IgD-negative memory B cell (primary cell): ENCODE results near the gene CELF1. TPM values are rescaled to one million over a fixed set of nuclear protein-coding genes. Genes with fewer than 3 reads are reported as not detected.

Experiments
- H3K27ac Mint-ChIP-seq, 3 donors: one replicate each; pipeline ENCODE4 v1.8.0; 2020 to 2022; ENCODE audit warnings: mild to moderate bottlenecking in 3 of 3, mixed read lengths in 3 of 3, moderate library complexity in 1 of 3
- H3K27me3 Mint-ChIP-seq: one replicate; pipeline ENCODE4 v1.8.0; 2021; ENCODE audit warnings: mixed read lengths
- H3K36me3 Mint-ChIP-seq: one replicate; pipeline ENCODE4 v1.8.0; 2020; ENCODE audit warnings: mild to moderate bottlenecking, mixed read lengths
- H3K4me1 Mint-ChIP-seq, 3 donors: one replicate each; pipeline ENCODE4 v1.8.0; 2020 to 2022; ENCODE audit warnings: mixed read lengths in 3 of 3, mild to moderate bottlenecking in 1 of 3
- H3K4me3 Mint-ChIP-seq, 4 donors: one replicate each; pipeline ENCODE4 v1.8.0; 2020 to 2022; ENCODE audit warnings: mild to moderate bottlenecking in 4 of 4, mixed read lengths in 4 of 4, moderate library complexity in 3 of 4
- H3K9me3 Mint-ChIP-seq, 3 donors: one replicate each; pipeline ENCODE4 v1.8.0; 2020 to 2021; ENCODE audit warnings: mixed read lengths in 3 of 3, mild to moderate bottlenecking in 1 of 3
- polyA plus RNA-seq: library from polyadenylated mRNA; unstranded; fragments of 300-500 nt; fragmentation: Illumina TruSeq; gene quantifications from one replicate; pipeline ENCODE4 v1.2.3, GENCODE V29; 2021

Gene CELF1
- polyA plus RNA-seq, 1 donor from 2014 or later, result 78.6 TPM

DNA sequence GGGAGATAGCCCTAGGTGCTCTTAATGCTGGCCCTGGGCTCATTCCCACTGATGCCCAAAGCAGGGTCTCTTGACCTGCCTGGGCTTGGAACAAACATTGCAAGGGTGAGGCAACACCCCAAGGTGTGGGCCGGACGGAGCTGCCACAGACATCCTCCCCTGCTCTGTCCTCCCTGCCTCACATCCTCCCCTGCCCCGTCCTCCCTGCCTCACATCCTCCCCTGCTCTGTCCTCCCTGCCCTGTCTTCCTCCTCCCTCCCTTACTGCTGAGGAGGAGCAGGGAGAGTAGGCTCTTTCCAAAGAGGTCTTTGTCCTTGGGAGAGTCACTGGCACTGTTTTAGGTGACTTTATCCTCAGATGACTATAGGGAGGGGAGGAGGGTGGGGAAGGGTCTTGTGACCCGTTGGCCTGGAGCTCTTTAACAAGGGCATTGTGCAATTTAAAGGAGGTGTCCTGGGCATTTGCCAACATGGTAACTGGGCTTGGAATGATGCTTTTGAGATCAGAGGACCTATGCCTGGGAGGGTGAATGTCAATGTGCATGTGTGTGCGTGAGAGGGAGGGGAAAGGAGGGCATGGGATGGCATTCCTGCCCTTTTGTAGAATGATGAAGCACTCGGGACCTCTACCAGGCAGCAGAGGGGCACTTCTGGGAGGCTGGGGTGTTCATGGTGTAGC is 34.2 kb upstream of the CELF1 start:
- Mint-ChIP-seq H3K27ac (no peak overlapping the region), H3K9me3 (no peaks in the 10 kb centered on the region), H3K4me1 (peaks cover 0 to 2% (median 0%) of the 10 kb centered on the region in 3 donors), H3K27me3 (no peaks in the 10 kb centered on the region), H3K4me3 (peak overlapping the region in 1 of 4 donors; percentile 16), H3K36me3 (peaks cover 3% of the 10 kb centered on the region)

DNA sequence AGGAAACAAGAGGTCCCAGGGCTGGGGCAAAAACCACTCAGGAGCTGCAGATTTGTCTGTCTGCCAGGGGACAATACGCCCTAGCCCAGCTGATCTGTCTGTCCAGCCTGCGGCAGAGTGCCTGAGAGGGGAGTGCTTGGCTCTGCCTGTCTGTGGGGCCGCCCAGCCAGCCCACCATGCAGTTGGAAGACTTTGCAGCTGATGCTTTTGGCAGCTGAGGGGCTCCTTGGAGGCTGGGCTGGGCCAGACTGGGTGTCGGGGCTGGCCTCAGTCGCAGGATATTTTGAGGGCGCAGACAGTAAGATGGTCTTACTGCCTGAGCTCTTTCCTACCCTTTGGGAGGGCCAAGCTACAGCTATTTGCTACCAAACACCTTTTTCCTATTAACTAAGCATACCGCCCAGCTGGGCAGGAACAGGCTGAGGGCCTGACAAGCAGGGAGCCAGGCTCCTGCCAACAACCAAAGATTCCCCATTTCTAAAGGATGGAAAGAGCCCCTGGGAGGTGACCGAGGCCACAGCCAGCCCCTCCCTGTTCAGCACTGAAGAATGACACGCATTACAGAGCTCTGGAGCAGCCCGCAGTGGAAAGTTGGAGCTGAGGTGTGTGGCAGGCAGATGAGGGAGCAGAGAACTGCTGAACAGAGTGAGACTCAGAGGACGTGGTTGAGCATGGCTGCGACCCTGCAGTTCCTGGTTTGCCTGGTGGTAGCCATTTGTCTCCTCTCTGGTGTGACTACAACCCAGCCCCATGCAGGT is 33.3 kb upstream of the CELF1 start, which contains the start of gene FAM180B:
Gene FAM180B (plus strand): TSS at position 581 of the 758 bp plus-strand sequence. CDS start 91 bp downstream, at position 672.
- H3K4me3 Mint-ChIP-seq, result peak within 1 kb of the TSS in 1 of 4 donors; percentile 16
- H3K36me3 Mint-ChIP-seq, result peaks cover 3% of the 10 kb centered on the region
- no peaks in the 10 kb centered on the region for H3K9me3 Mint-ChIP-seq
- H3K4me1 Mint-ChIP-seq, result peaks cover 0 to 3% (median 0%) of the 10 kb centered on the region in 3 donors
- H3K27me3 Mint-ChIP-seq, result no peaks in the 10 kb centered on the region
- no peak within 1 kb of the TSS for H3K27ac Mint-ChIP-seq

GRCh38 chr11:47583844-47584243 is 30.9 kb upstream of the CELF1 start:
- peak overlapping the region in 1 of 4 donors; percentile 18 for H3K4me3 Mint-ChIP-seq
- H3K4me1 Mint-ChIP-seq, result peaks cover 6 to 17% (median 7%) of the 10 kb centered on the region in 3 donors
- H3K36me3 Mint-ChIP-seq, result peaks cover 6% of the 10 kb centered on the region
- H3K9me3 Mint-ChIP-seq, result no peaks in the 10 kb centered on the region
- H3K27me3 Mint-ChIP-seq, result peaks cover under 1% of the 10 kb centered on the region
- peak overlapping the region in 1 of 3 donors; percentile 75 for H3K27ac Mint-ChIP-seq

- H3K27ac Mint-ChIP-seq, result peak within 1 kb of the TSS; percentile 67 to 99 (median 99)
- H3K4me3 Mint-ChIP-seq, result peak within 1 kb of the TSS; percentile 91 to 100 (median 100)
- no peaks in the 10 kb centered on the region for H3K9me3 Mint-ChIP-seq
- H3K4me1 Mint-ChIP-seq, result peaks cover 14 to 35% (median 20%) of the 10 kb centered on the region in 3 donors
- H3K27me3 Mint-ChIP-seq, result peaks cover 2% of the 10 kb centered on the region
- peaks cover 8% of the 10 kb centered on the region for H3K36me3 Mint-ChIP-seq
Measured at GRCh38 chr11:47578524-47579494, 25.9 kb upstream of the CELF1 start, which contains the start of the genes KBTBD4 and NDUFS3. TSS of gene KBTBD4 (minus strand) at chr11:47578970. CDS start at chr11:47578951, 19 bp downstream. TSS of gene NDUFS3 (plus strand) at chr11:47579074. CDS start at chr11:47579092, 18 bp downstream.

DNA sequence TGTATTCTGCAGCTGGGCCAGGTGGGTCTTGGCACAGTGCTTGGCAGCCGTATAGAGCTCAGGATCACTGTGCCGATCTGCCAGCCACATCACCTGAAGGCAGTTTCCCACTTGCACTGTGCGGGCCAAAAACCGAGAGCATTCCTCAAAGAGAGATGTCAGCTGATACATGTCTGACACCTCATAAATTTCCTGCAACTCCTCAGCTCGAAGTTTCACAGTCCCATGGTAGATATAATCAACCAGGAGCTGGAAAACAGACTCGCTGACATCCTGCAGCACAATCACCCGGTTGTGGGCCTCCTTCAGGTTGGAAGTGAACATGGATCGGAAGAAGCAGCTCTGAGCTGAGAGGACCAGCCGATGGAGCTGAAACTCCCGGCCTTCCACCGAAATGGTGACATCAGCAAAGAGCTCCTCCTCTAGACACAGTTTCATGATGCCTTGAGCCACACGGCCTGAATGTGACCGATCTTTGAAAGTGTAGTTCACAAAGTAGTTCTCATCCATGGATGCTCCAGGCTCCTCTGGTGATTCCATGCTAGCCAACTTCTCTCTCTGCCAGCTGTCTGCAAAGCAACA is 24.6 kb upstream of the CELF1 start:
- Mint-ChIP-seq H3K27ac (peak overlapping the region; percentile 46 to 99 (median 67)), H3K27me3 (peaks cover 2% of the 10 kb centered on the region), H3K4me1 (peaks cover 14 to 39% (median 23%) of the 10 kb centered on the region in 3 donors), H3K9me3 (no peaks in the 10 kb centered on the region), H3K4me3 (peak overlapping the region; percentile 91 to 100 (median 100)), H3K36me3 (peaks cover 10% of the 10 kb centered on the region)

- H3K9me3 Mint-ChIP-seq, result no peaks in the 10 kb centered on the region
- peaks cover 5% of the 10 kb centered on the region for H3K36me3 Mint-ChIP-seq
- H3K27me3 Mint-ChIP-seq, result no peaks in the 10 kb centered on the region
- no peak overlapping the region for H3K27ac Mint-ChIP-seq
- H3K4me1 Mint-ChIP-seq, result peaks cover 5 to 24% (median 14%) of the 10 kb centered on the region in 3 donors
- peak overlapping the region in 1 of 4 donors; percentile 43 for H3K4me3 Mint-ChIP-seq
Measured at GRCh38 chr11:47573321-47573720, 20.4 kb upstream of the CELF1 start.

GRCh38 chr11:47572715-47573255 is 19.9 kb upstream of the CELF1 start:
- peak overlapping the region in 1 of 4 donors; percentile 60 for H3K4me3 Mint-ChIP-seq
- peaks cover 5% of the 10 kb centered on the region for H3K36me3 Mint-ChIP-seq
- peaks cover 4 to 19% (median 11%) of the 10 kb centered on the region in 3 donors for H3K4me1 Mint-ChIP-seq
- H3K27me3 Mint-ChIP-seq, result no peaks in the 10 kb centered on the region
- peak overlapping the region in 2 of 3 donors; percentile 63 to 67 for H3K27ac Mint-ChIP-seq
- no peaks in the 10 kb centered on the region for H3K9me3 Mint-ChIP-seq

GRCh38 chr11:47571895-47572294 is 19.0 kb upstream of the CELF1 start:
- Mint-ChIP-seq H3K9me3 (no peaks in the 10 kb centered on the region), H3K4me3 (peak overlapping the region in 1 of 4 donors; percentile 60), H3K27ac (peak overlapping the region in 1 of 3 donors; percentile 63), H3K4me1 (peaks cover 0 to 11% (median 5%) of the 10 kb centered on the region in 3 donors), H3K27me3 (no peaks in the 10 kb centered on the region), H3K36me3 (peaks cover 3% of the 10 kb centered on the region)

DNA sequence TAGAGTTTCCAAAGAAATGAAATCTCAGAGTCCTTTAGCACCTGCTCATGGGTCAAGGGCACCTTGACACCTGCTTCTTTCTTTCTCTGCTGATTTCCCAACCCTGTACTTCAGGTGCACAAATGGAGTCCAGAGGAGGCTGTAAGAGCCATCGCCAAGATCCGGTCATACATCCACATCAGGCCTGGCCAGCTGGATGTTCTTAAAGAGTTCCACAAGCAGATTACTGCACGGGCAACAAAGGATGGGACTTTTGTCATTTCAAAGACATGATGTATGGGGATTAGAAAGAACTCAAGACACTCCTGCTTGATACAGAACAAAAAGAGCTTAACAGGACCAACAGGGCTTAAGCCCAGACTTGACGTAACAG is 18.4 kb upstream of the CELF1 start:
- H3K4me3 Mint-ChIP-seq, result no peak overlapping the region
- H3K9me3 Mint-ChIP-seq, result no peaks in the 10 kb centered on the region
- peak overlapping the region in 1 of 3 donors; percentile 56 for H3K27ac Mint-ChIP-seq
- no peaks in the 10 kb centered on the region for H3K27me3 Mint-ChIP-seq
- H3K36me3 Mint-ChIP-seq, result peaks cover 3% of the 10 kb centered on the region
- peaks cover 0 to 15% (median 10%) of the 10 kb centered on the region in 3 donors for H3K4me1 Mint-ChIP-seq

DNA sequence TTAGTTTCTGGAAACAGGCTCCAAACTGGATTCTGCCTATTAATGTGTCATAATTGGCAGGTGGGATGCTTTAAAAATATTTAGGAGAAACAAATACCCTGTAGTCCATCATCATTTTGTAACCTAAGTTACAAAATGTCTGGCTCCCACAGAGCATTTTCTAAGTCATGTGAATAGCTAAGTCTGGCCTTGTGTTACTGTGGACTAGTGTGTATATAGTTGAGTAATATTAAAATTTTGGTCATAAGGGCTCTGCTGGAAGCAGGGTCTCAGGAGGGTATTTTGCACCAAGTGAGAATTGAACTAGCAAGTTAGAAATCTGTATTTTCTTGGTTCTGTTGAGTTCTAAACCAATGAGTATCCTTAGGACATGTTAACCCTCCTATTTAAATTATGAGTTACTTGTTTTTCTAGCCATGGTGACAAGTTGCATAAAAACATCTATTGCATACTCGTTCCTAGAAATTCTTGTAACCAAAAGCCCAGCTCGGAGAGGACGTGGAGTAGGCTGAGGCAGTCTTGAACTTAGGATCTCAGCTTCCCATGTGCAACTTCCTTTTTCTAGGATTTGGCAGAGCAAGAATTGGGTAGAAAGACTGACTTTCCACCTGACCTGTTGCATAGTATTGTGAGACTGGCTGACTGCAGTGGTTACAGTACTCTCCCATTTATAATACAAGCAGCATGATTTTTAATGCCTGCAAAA is 17.9 kb upstream of the CELF1 start:
- Mint-ChIP-seq H3K4me3 (peak overlapping the region in 1 of 4 donors; percentile 48), H3K9me3 (no peaks in the 10 kb centered on the region), H3K4me1 (peaks cover 0 to 16% (median 12%) of the 10 kb centered on the region in 3 donors), H3K27ac (peak overlapping the region in 2 of 3 donors; percentile 46 to 56), H3K36me3 (peaks cover 3% of the 10 kb centered on the region), H3K27me3 (no peaks in the 10 kb centered on the region)

GRCh38 chr11:47569646-47570045 is 16.7 kb upstream of the CELF1 start:
- Mint-ChIP-seq H3K4me1 (peaks cover 0 to 19% (median 12%) of the 10 kb centered on the region in 3 donors), H3K27me3 (no peaks in the 10 kb centered on the region), H3K36me3 (peaks cover 3% of the 10 kb centered on the region), H3K27ac (no peak overlapping the region), H3K9me3 (no peaks in the 10 kb centered on the region), H3K4me3 (no peak overlapping the region)

- Mint-ChIP-seq H3K36me3 (no peaks in the 10 kb centered on the region), H3K27me3 (no peaks in the 10 kb centered on the region), H3K4me1 (peaks cover 3 to 13% (median 7%) of the 10 kb centered on the region in 3 donors), H3K9me3 (no peaks in the 10 kb centered on the region), H3K27ac (peak overlapping the region in 2 of 3 donors; percentile 33 to 39), H3K4me3 (peak overlapping the region; percentile 84 to 91 (median 87))
Measured at GRCh38 chr11:47566149-47566698, 13.3 kb upstream of the CELF1 start.
